ENCODE data around the gene TUBA8.
"Not testable (repeated sequence)": the region's sequence is repeated elsewhere in the genome, so short reads cannot be mapped to it uniquely, and the experiment has no call there.

The TUBA8 gene

DNA sequence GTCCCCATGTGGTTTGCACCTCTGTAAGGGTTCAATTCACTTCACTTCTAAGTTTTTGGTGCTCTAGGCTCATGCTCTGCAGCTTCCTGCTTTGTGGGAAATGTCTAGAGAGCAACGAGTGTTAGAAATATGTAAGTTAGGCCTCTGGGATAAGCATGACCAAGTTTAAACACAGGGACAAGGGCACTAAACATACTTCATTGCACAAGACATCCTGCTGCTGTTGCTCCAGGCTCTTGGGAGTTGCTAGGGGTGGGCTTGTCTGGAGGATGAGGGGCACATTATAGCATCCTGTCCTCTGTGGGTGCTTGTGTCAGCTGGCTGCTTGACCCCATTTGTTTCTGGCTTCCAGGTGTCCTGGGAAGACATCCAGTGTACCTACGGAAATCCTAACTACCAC is 62.8 kb downstream of the TUBA8 start:
- not testable (repeated sequence) for H3K27me3 ChIP-seq (ENCODE audit: control insufficient read depth, insufficient read depth, low read length); H3K4me3 ChIP-seq (ENCODE audit: low read length); DNase-seq (ENCODE audit: low read depth, low spot score); H3K27ac ChIP-seq (ENCODE audit: low read length); H3K4me1 ChIP-seq (ENCODE audit: control insufficient read depth, insufficient read depth, low read length); H3K9me3 ChIP-seq (ENCODE audit: control insufficient read depth, insufficient read depth, low read length); H3K36me3 ChIP-seq (ENCODE audit: control insufficient read depth, insufficient read depth, low read length)
- no CpG with 5 or more reads among the region's 2 CpGs for whole genome bisulfite sequencing (ENCODE audit: insufficient coverage, insufficient read length)

All from iPS DF 6.9 (cell line).